OCI-LY3 (cell line): ENCODE measurements around the gene CLCN5.

Experiments
- H2AFZ ChIP-seq: fragments of 200-600, 300-600 bp; shearing (Covaris generic); 2 replicates; pipeline ENCODE4 v1.6.0; 2014; ENCODE audit warnings: antibody characterized with exemption, low read depth, low read length
- H3K27ac ChIP-seq: fragments of 200-600, 300-600 bp; sonication (generic); 2 replicates; pipeline ENCODE4 v1.5.1; 2014; ENCODE audit warnings: mild to moderate bottlenecking, low read length, moderate library complexity, mixed read lengths
- H3K27me3 ChIP-seq: fragments of 200-600, 300-600 bp; sonication (generic); 2 replicates; pipeline ENCODE4 v1.6.1; 2014; ENCODE audit warnings: low read depth, low read length, mixed read lengths
- H3K36me3 ChIP-seq: fragments of 200-600, 300-600 bp; sonication (generic); replicated peaks from 2 replicates; pipeline ENCODE3; 2014; ENCODE audit warnings: low read depth, low read length, mixed read lengths
- H3K4me1 ChIP-seq: fragments of 300-600, 200-600 bp; sonication (generic); 2 replicates; pipeline ENCODE4 v1.6.1; 2014; ENCODE audit warnings: low read length, mixed read lengths
- H3K4me2 ChIP-seq: fragments of 200-600, 300-600 bp; sonication (generic); 2 replicates; pipeline ENCODE4 v1.6.1; 2014; ENCODE audit warnings: low read length, mixed read lengths
- H3K4me3 ChIP-seq: fragments of 300-600, 200-600 bp; sonication (generic); 2 replicates; pipeline ENCODE4 v1.5.1; 2014; ENCODE audit warnings: antibody characterized with exemption, mild to moderate bottlenecking, low read length, moderate library complexity
- H3K79me2 ChIP-seq: fragments of 300-600, 200-600 bp; shearing (Covaris generic); 2 replicates; pipeline ENCODE4 v1.6.1; 2014; ENCODE audit warnings: mild to moderate bottlenecking, low read length, mixed read lengths
- H3K9ac ChIP-seq: fragments of 300-600, 200-600 bp; shearing (Covaris generic); 2 replicates; pipeline ENCODE4 v1.6.0; 2014; ENCODE audit warnings: mild to moderate bottlenecking, low read length, moderate library complexity
- H3K9me3 ChIP-seq: fragments of 200-600, 300-600 bp; shearing (Covaris generic); 2 replicates; pipeline ENCODE4 v1.6.1; 2014; ENCODE audit warnings: low read length, mixed read lengths; ENCODE audit not compliant: insufficient read depth
- H4K20me1 ChIP-seq: fragments of 200-600, 300-600 bp; sonication (generic); 2 replicates; pipeline ENCODE4 v1.6.1; 2016; ENCODE audit warnings: low read length, mixed read lengths; ENCODE audit not compliant: insufficient read depth
- CTCF ChIP-seq: fragments of 200-600, 300-600 bp; sonication (generic); IDR thresholded peaks from 2 replicates; pipeline ENCODE4 v1.5.1; 2014; ENCODE audit warnings: antibody characterized with exemption, low read length, low read depth
- EZH2phosphoT487 ChIP-seq: fragments of 200-600 bp; shearing (Covaris generic); IDR thresholded peaks from 2 replicates; pipeline ENCODE4 v1.6.1; 2018; ENCODE audit warnings: antibody characterized with exemption, mixed run types, low read depth

CLCN5 gene

GRCh38 chrX:50082741-50083140 is 160.3 kb downstream of the CLCN5 start:
- Histone ChIP-seq H3K79me2 (no peaks in the 10 kb centered on the region), H3K27me3 (no peaks in the 10 kb centered on the region), H2AFZ (no peak overlapping the region), H3K9ac (no peak overlapping the region), H4K20me1 (no peaks in the 10 kb centered on the region), H3K4me2 (no peak overlapping the region), H3K36me3 (no peaks in the 10 kb centered on the region), H3K4me3 (no peak overlapping the region), H3K27ac (no peak overlapping the region), H3K9me3 (no peaks in the 10 kb centered on the region), H3K4me1 (no peaks in the 10 kb centered on the region)
- TF ChIP-seq CTCF (no peak), EZH2phosphoT487 (no peak)

- no peak overlapping the region for H3K27ac ChIP-seq
- no peaks in the 10 kb centered on the region for H3K27me3 ChIP-seq
- H4K20me1 ChIP-seq: no peaks in the 10 kb centered on the region
- no peaks in the 10 kb centered on the region for H3K4me1 ChIP-seq
- no peaks in the 10 kb centered on the region for H3K36me3 ChIP-seq
- no peak overlapping the region for H2AFZ ChIP-seq
- no peaks in the 10 kb centered on the region for H3K9me3 ChIP-seq
- no peak overlapping the region for H3K9ac ChIP-seq
- no peak overlapping the region for H3K4me2 ChIP-seq
- no peak for TF ChIP-seq EZH2phosphoT487
- TF ChIP-seq CTCF: no peak
- H3K4me3 ChIP-seq: no peak overlapping the region
- no peaks in the 10 kb centered on the region for H3K79me2 ChIP-seq
Measured at GRCh38 chrX:50088645-50089044, 166.2 kb downstream of the CLCN5 start.

- Histone ChIP-seq H3K4me1 (no peaks in the 10 kb centered on the region), H3K36me3 (no peaks in the 10 kb centered on the region), H4K20me1 (no peaks in the 10 kb centered on the region), H3K27ac (no peak overlapping the region), H3K79me2 (no peaks in the 10 kb centered on the region), H3K9ac (no peak overlapping the region), H3K27me3 (no peaks in the 10 kb centered on the region), H3K4me3 (no peak overlapping the region), H3K4me2 (no peak overlapping the region), H3K9me3 (no peaks in the 10 kb centered on the region), H2AFZ (no peak overlapping the region)
- no peak for TF ChIP-seq EZH2phosphoT487
- TF ChIP-seq CTCF: no peak
Measured at GRCh38 chrX:50093625-50094024, 171.2 kb downstream of the CLCN5 start.

- no peaks in the 10 kb centered on the region for H3K36me3 ChIP-seq
- TF ChIP-seq EZH2phosphoT487 (no peak), CTCF (no peak)
- H3K4me3 ChIP-seq: no peak overlapping the region
- H2AFZ ChIP-seq: no peak overlapping the region
- H3K27me3 ChIP-seq: no peaks in the 10 kb centered on the region
- no peak overlapping the region for H3K9ac ChIP-seq
- H3K4me1 ChIP-seq: no peaks in the 10 kb centered on the region
- no peak overlapping the region for H3K27ac ChIP-seq
- no peaks in the 10 kb centered on the region for H3K79me2 ChIP-seq
- H3K4me2 ChIP-seq: no peak overlapping the region
- H3K9me3 ChIP-seq: no peaks in the 10 kb centered on the region
- H4K20me1 ChIP-seq: no peaks in the 10 kb centered on the region
Measured at GRCh38 chrX:50097071-50097470, 174.7 kb downstream of the CLCN5 start.
